ENCODE results near the gene STX8.
"Not testable (repeated sequence)": the region's sequence is repeated elsewhere in the genome, so short reads cannot be mapped to it uniquely, and the experiment has no call there.

STX8 gene

GRCh38 chr17:9557161-9557755 lies 18.4 kb downstream of the STX8 start:
- in situ Hi-C loops (cut with MboI; ENCODE audit: low sequenced_read_pairs): no loop called here

- in situ Hi-C loops (cut with MboI; ENCODE audit: low sequenced_read_pairs): not testable (repeated sequence)
Measured at GRCh38 chr17:9554715-9555114, 20.9 kb downstream of the STX8 start.

GRCh38 chr17:9553596-9553995 lies 22.0 kb downstream of the STX8 start:
- in situ Hi-C loops (cut with MboI; ENCODE audit: low sequenced_read_pairs): no loop called here

- in situ Hi-C loops (cut with MboI; ENCODE audit: low sequenced_read_pairs): no loop called here
Measured at GRCh38 chr17:9553181-9553580, 22.4 kb downstream of the STX8 start.

GRCh38 chr17:9549215-9549614 lies 26.4 kb downstream of the STX8 start:
- in situ Hi-C loops (cut with MboI; ENCODE audit: low sequenced_read_pairs): no loop called here

- in situ Hi-C loops (cut with MboI; ENCODE audit: low sequenced_read_pairs): no loop called here
Measured at GRCh38 chr17:9544221-9544620, 31.4 kb downstream of the STX8 start.

GRCh38 chr17:9541718-9542117 lies 33.9 kb downstream of the STX8 start:
- in situ Hi-C loops (cut with MboI; ENCODE audit: low sequenced_read_pairs): no loop called here

- in situ Hi-C loops (cut with MboI; ENCODE audit: low sequenced_read_pairs): no loop called here
Measured at GRCh38 chr17:9538626-9539025, 37.0 kb downstream of the STX8 start.

GRCh38 chr17:9537177-9537776 lies 38.3 kb downstream of the STX8 start:
- in situ Hi-C loops (cut with MboI; ENCODE audit: low sequenced_read_pairs): no loop called here

GRCh38 chr17:9536061-9536460 lies 39.6 kb downstream of the STX8 start:
- in situ Hi-C loops (cut with MboI; ENCODE audit: low sequenced_read_pairs): no loop called here

- in situ Hi-C loops (cut with MboI; ENCODE audit: low sequenced_read_pairs): no loop called here
Measured at GRCh38 chr17:9533441-9533840, 42.2 kb downstream of the STX8 start.

- in situ Hi-C loops (cut with MboI; ENCODE audit: low sequenced_read_pairs): no loop called here
Measured at GRCh38 chr17:9532715-9533114, 42.9 kb downstream of the STX8 start.

- in situ Hi-C loops (cut with MboI; ENCODE audit: low sequenced_read_pairs): no loop called here
Measured at GRCh38 chr17:9531034-9531433, 44.6 kb downstream of the STX8 start.

GRCh38 chr17:9529033-9529700 lies 46.5 kb downstream of the STX8 start:
- in situ Hi-C loops (cut with MboI; ENCODE audit: low sequenced_read_pairs): no loop called here

GRCh38 chr17:9527788-9528187 lies 47.8 kb downstream of the STX8 start:
- in situ Hi-C loops (cut with MboI; ENCODE audit: low sequenced_read_pairs): no loop called here

GRCh38 chr17:9522074-9522473 lies 53.5 kb downstream of the STX8 start:
- in situ Hi-C loops (cut with MboI; ENCODE audit: low sequenced_read_pairs): no loop called here

- in situ Hi-C loops (cut with MboI; ENCODE audit: low sequenced_read_pairs): no loop called here
Measured at GRCh38 chr17:9521062-9521461, 54.6 kb downstream of the STX8 start.

- in situ Hi-C loops (cut with MboI; ENCODE audit: low sequenced_read_pairs): no loop called here
Measured at GRCh38 chr17:9520649-9521048, 55.0 kb downstream of the STX8 start.

GRCh38 chr17:9519583-9520272 lies 55.9 kb downstream of the STX8 start:
- in situ Hi-C loops (cut with MboI; ENCODE audit: low sequenced_read_pairs): no loop called here

GRCh38 chr17:9517396-9517795 lies 58.2 kb downstream of the STX8 start:
- in situ Hi-C loops (cut with MboI; ENCODE audit: low sequenced_read_pairs): no loop called here

GRCh38 chr17:9513266-9513665 lies 62.4 kb downstream of the STX8 start:
- in situ Hi-C loops (cut with MboI; ENCODE audit: low sequenced_read_pairs): no loop called here
